ENCODE results near the gene MCUB. TPM values are rescaled to one million over a fixed set of nuclear protein-coding genes. Genes with fewer than 3 reads are reported as not detected.

The MCUB gene
- total and polyA plus RNA-seq, 9 of the 15 experiments (the other 6 are each of a cell fraction or from before 2014, with no cell fraction given): 1.4 to 21.5 (median 5.4) TPM

- H4K20me1 ChIP-seq (replicated peaks; ENCODE audit: control insufficient read depth, insufficient read depth, low read length): no peaks in the 10 kb centered on the region
- no peak overlapping the region for H3K4me2 ChIP-seq (ENCODE audit: insufficient read depth, low read length)
- H3K4me1 ChIP-seq (replicated peaks in 1 of 2; ENCODE audit: control insufficient read depth in 2 of 2, insufficient read depth in 2 of 2, low read length in 2 of 2): peaks cover 0 to 16% of the 10 kb centered on the region in 2 experiments; a peak in 4 of 5 replicates
- in situ Hi-C loops (cut with MboI): no loop called here
- no peak overlapping the region for H3K9ac ChIP-seq (ENCODE audit: insufficient read depth in 1 of 2, low read depth in 2 of 2, low read length in 2 of 2)
- no TSS peak for BruUV-seq (replicated peaks)
- ChIA-PET CTCF (ENCODE audit: low intra/inter-chr PET ratio) (interaction anchor here (0.7 kb wide), 1 partner anchor 1038 kb away, joined by 3 read pairs; no protein-coding TSS in a partner anchor), POLR2A (no interaction called here)
- WGBS (ENCODE audit: insufficient coverage, low coverage, missing lambda C conversion rate): 19% methylated on average over 2 of the region's 2 CpGs
- H3K9me3 ChIP-seq (replicated peaks; ENCODE audit: control insufficient read depth, insufficient read depth, low read depth, low read length): no peaks in the 10 kb centered on the region
- peak; percentile 18 to 58 (median 20) for DNase-seq (ENCODE audit: extremely low read depth in 1 of 4, low spot score in 3 of 4)
- ATAC-seq: no peak
- no peak overlapping the region for H3K4me3 ChIP-seq
- intact Hi-C loops (cut with micrococcal nuclease): loop anchor here (5.0 kb wide), 1 partner anchor 66 kb away; no protein-coding TSS in a partner anchor
- H2AFZ ChIP-seq (ENCODE audit: low read depth, low read length): no peak overlapping the region
- H3K79me2 ChIP-seq (ENCODE audit: control insufficient read depth, insufficient read depth, low read length): no peaks in the 10 kb centered on the region
- H3K27ac ChIP-seq (ENCODE audit: extremely low read depth, low read depth, low read length): no peak overlapping the region
- no peaks in the 10 kb centered on the region for H3K9me1 ChIP-seq (ENCODE audit: control insufficient read depth, insufficient read depth, low read length)
- FAIRE-seq: no peak
- no peaks in the 10 kb centered on the region for H3K27me3 ChIP-seq (ENCODE audit: control insufficient read depth in 2 of 2, insufficient read depth in 2 of 2, low read length in 2 of 2)
- H3K36me3 ChIP-seq (ENCODE audit: control insufficient read depth, insufficient read depth, low read length): no peaks in the 10 kb centered on the region
- TF ChIP-seq RFX7 (CRISPR knock-in tag; IDR thresholded peaks at IDR 0.05) (no peak), TAL1 (IDR thresholded peaks at IDR 0.05) (peak; percentile 35; the same call in 1 of the 2 replicates), NCOA2 (IDR thresholded peaks at IDR 0.05; ENCODE audit: partially characterized antibody in 2 of 2) (no peak), ZNF561 (CRISPR knock-in tag; conservative IDR thresholded peaks at IDR 0.05) (no peak), NCOA6 (IDR thresholded peaks at IDR 0.05) (no peak), ZNF165 (CRISPR knock-in tag; IDR thresholded peaks at IDR 0.05; ENCODE audit: borderline replicate concordance) (no peak), CCNT2 (IDR thresholded peaks at IDR 0.05; ENCODE audit: borderline replicate concordance, extremely low read depth, insufficient read length, low read depth, low read length) (no peak), SNIP1 (IDR thresholded peaks at IDR 0.05; ENCODE audit: low read depth) (no peak), CTBP1 (IDR thresholded peaks at IDR 0.05; ENCODE audit: borderline replicate concordance) (peak; percentile 70; the same call in 1 of the 2 replicates), ZNF75A (CRISPR knock-in tag; IDR thresholded peaks at IDR 0.05) (no peak), ZC3H8 (IDR thresholded peaks at IDR 0.05) (no peak), GMEB1 (CRISPR knock-in tag; IDR thresholded peaks at IDR 0.05) (no peak), RBM22 (IDR thresholded peaks at IDR 0.05; ENCODE audit: low read depth, low read length, poor library complexity, severe bottlenecking) (no peak), ZFP1 (CRISPR knock-in tag; IDR thresholded peaks at IDR 0.05) (no peak), KDM5B (IDR thresholded peaks at IDR 0.05; ENCODE audit: insufficient replicate concordance, low read depth, low read length) (no peak), SMARCA4 (IDR thresholded peaks at IDR 0.05) (peak; percentile 59; the same call in 1 of the 2 replicates), SMARCA5 (IDR thresholded peaks at IDR 0.05) (no peak), EGR1 (conservative IDR thresholded peaks at IDR 0.05) (peak; percentile 58), DACH1 (IDR thresholded peaks at IDR 0.05; ENCODE audit: partially characterized antibody) (no peak), FOXA1 (IDR thresholded peaks at IDR 0.05; ENCODE audit: borderline replicate concordance) (no peak), NR4A1 (CRISPR knock-in tag; IDR thresholded peaks at IDR 0.05) (no peak), NR4A1 (tag; IDR thresholded peaks at IDR 0.05) (no peak), DEAF1 (CRISPR knock-in tag; IDR thresholded peaks at IDR 0.05) (no peak)
Observed at GRCh38 chr4:109576462-109576861, 16.4 kb downstream of the MCUB start.
